Measurements from ENCODE around the gene SERINC5. TPM values are rescaled to one million over a fixed set of nuclear protein-coding genes. Genes with fewer than 3 reads are reported as not detected.
A peak's percentile ranks its signal among the peaks of the same experiment; 100 is the strongest.

Gene SERINC5
- total RNA-seq, 1 experiment from 2014 or later: 5.5 TPM

GRCh38 chr5:80067016-80067415 is 188.8 kb downstream of the SERINC5 start:
- Histone ChIP-seq H3K36me3 (no peaks in the 10 kb centered on the region), H3K4me3 (no peak overlapping the region), H3K9me3 (no peaks in the 10 kb centered on the region), H3K27me3 (no peaks in the 10 kb centered on the region)
- DNase-seq: no peak

- Histone ChIP-seq H3K36me3 (no peaks in the 10 kb centered on the region), H3K27me3 (no peaks in the 10 kb centered on the region), H3K9me3 (no peaks in the 10 kb centered on the region), H3K4me3 (no peak overlapping the region)
- peak; percentile 71 for DNase-seq
These were observed 191.7 kb downstream of the SERINC5 start for GRCh38 chr5:80064124-80064523.

Other genes starting within 250 kb of the SERINC5 start
- gene THBS4, start 220.7 kb downstream of the SERINC5 start, total RNA-seq (2014; rRNA removed; shearing (Covaris generic); ENCODE audit: low replicate concordance): 0.10 and 0.89 TPM in 2 replicates
- not detected in 2 replicates for gene SPZ1, start 64.0 kb upstream of the SERINC5 start, total RNA-seq (2014; rRNA removed; shearing (Covaris generic); ENCODE audit: low replicate concordance)
- gene ZFYVE16, start 152.0 kb upstream of the SERINC5 start, total RNA-seq (2014; rRNA removed; shearing (Covaris generic); ENCODE audit: low replicate concordance): 4.5 and 21.1 TPM in 2 replicates
- gene FAM151B, start 232.1 kb upstream of the SERINC5 start, total RNA-seq (2014; rRNA removed; shearing (Covaris generic); ENCODE audit: low replicate concordance): 2.6 and 15.3 TPM in 2 replicates